H1 (cell line): ENCODE data around the gene ACSL6. TPM values are rescaled to one million over a fixed set of nuclear protein-coding genes. Genes with fewer than 3 reads are reported as not detected.
A peak's percentile ranks its signal among the peaks of the same experiment; 100 is the strongest.

Source experiments
- CTCF ChIA-PET: fragments of 300-600 bp; sonication (Branson Sonifier 250); formaldehyde crosslinking; loops from one replicate; lab custom pipeline; 2021; ENCODE audit not compliant: partially characterized antibody; lab: Charles Lee
- POLR2A ChIA-PET: fragments of 300-600 bp; sonication (Branson Sonifier 250); formaldehyde crosslinking; loops from one replicate; lab custom pipeline; 2021; ENCODE audit warnings: inconsistent platforms; ENCODE audit not compliant: partially characterized antibody; lab: Charles Lee
- DNase-seq, 2 experiments: peaks; one replicate each; pipeline versions ENCODE4 v3.0.0 to v3.0.0-alpha.2; 2010 to 2022; ENCODE audit warnings: low spot score in 2 of 2, low read depth in 1 of 2, mixed read lengths in 1 of 2
- FAIRE-seq: peaks from 2 replicates; lab custom pipeline; 2011; peaks lifted over from hg19 to GRCh38; lab: Jason Lieb, UNC
- H2AFZ ChIP-seq: 2 replicates; pipeline ENCODE4 v1.8.1; 2012; ENCODE audit warnings: low read length, inconsistent platforms
- H2AK5ac ChIP-seq: 2 replicates; pipeline ENCODE4 v1.6.1; 2013; ENCODE audit warnings: low read depth, low read length
- H2BK120ac ChIP-seq: replicated peaks from 2 replicates; pipeline ENCODE3; 2013; ENCODE audit warnings: low read depth, low read length, inconsistent platforms
- H2BK12ac ChIP-seq: 2 replicates; pipeline ENCODE4 v1.6.1; 2013; ENCODE audit warnings: low read depth, low read length
- H2BK15ac ChIP-seq: 2 replicates; pipeline ENCODE4 v1.6.1; 2013; ENCODE audit warnings: low read length
- H2BK20ac ChIP-seq: 2 replicates; pipeline ENCODE4 v1.6.1; 2013; ENCODE audit warnings: low read length
- H2BK5ac ChIP-seq: 2 replicates; pipeline ENCODE4 v1.6.1; 2013; ENCODE audit warnings: low read depth, low read length
- H3K14ac ChIP-seq: 2 replicates; pipeline ENCODE4 v1.6.1; 2013; ENCODE audit warnings: inconsistent platforms; ENCODE audit not compliant: insufficient read length
- H3K18ac ChIP-seq: 2 replicates; pipeline ENCODE4 v1.6.1; 2013; ENCODE audit warnings: low read length; ENCODE audit errors: extremely low read depth
- H3K23ac ChIP-seq: 2 replicates; pipeline ENCODE4 v1.6.1; 2013; ENCODE audit warnings: inconsistent platforms; ENCODE audit not compliant: insufficient read length
- H3K23me2 ChIP-seq: 2 replicates; pipeline ENCODE4 v1.6.1; 2013; ENCODE audit warnings: low read depth, low read length
- H3K27ac ChIP-seq: 2 replicates; pipeline ENCODE4 v1.6.1; 2011; ENCODE audit warnings: low read depth, low read length, inconsistent platforms
- H3K27me3 ChIP-seq, 4 experiments: replicated peaks in 1 of 4; 1 replicate in 1 of 4; 2 replicates in 3 of 4; pipeline versions ENCODE4 v1.6.1 to v1.8.1; 2011 to 2013; ENCODE audit warnings: low read length in 3 of 4, mild to moderate bottlenecking in 3 of 4, inconsistent platforms in 2 of 4, mixed read lengths in 2 of 4, moderate library complexity in 1 of 4; ENCODE audit not compliant: control insufficient read depth in 3 of 4, insufficient read depth in 3 of 4; ENCODE audit errors: extremely low read depth in 1 of 4
- H3K36me3 ChIP-seq, 4 experiments: 2 replicates each; pipeline versions ENCODE4 v1.6.1 to v1.8.1; 2011 to 2013; ENCODE audit warnings: mild to moderate bottlenecking in 4 of 4, low read length in 3 of 4, moderate library complexity in 2 of 4, control low read depth in 1 of 4, inconsistent platforms in 1 of 4; ENCODE audit not compliant: insufficient read depth in 4 of 4, control insufficient read depth in 2 of 4
- H3K4ac ChIP-seq: replicated peaks from 2 replicates; pipeline ENCODE3; 2013; ENCODE audit warnings: low read length, low read depth, mixed read lengths, inconsistent platforms; ENCODE audit not compliant: insufficient read length
- H3K4me1 ChIP-seq, 4 experiments: replicated peaks in 1 of 4; 1 replicate in 1 of 4; 2 replicates in 3 of 4; pipeline versions ENCODE4 v1.6.1 to v1.8.1; 2011 to 2013; ENCODE audit warnings: low read length in 3 of 4, inconsistent platforms in 2 of 4, mixed read lengths in 1 of 4; ENCODE audit not compliant: insufficient read depth in 4 of 4, control insufficient read depth in 3 of 4
- H3K4me2 ChIP-seq, 2 experiments: 2 replicates each; pipeline versions ENCODE4 v1.6.1 to v1.8.1; 2011 to 2013; ENCODE audit warnings: low read depth in 2 of 2, low read length in 2 of 2, control low read depth in 1 of 2, inconsistent platforms in 1 of 2, mild to moderate bottlenecking in 1 of 2; ENCODE audit not compliant: insufficient read depth in 1 of 2
- H3K4me3 ChIP-seq, 4 experiments: fragments of 200-600, 300-600 bp in 1 of 4; sonication (generic), shearing (Covaris generic), sonication (Bioruptor Twin) in 1 of 4; 2 replicates each; pipeline versions ENCODE4 v1.5.1 to v1.8.1; 2011 to 2016; ENCODE audit warnings: low read length in 4 of 4, low read depth in 3 of 4, control low read depth in 2 of 4, inconsistent platforms in 2 of 4, mild to moderate bottlenecking in 2 of 4, mixed read lengths in 1 of 4, moderate library complexity in 1 of 4; ENCODE audit not compliant: insufficient read depth in 2 of 4; ENCODE audit errors: extremely low read depth in 1 of 4
- H3K56ac ChIP-seq: replicated peaks from 2 replicates; pipeline ENCODE3; 2013; ENCODE audit warnings: low read depth, mild to moderate bottlenecking, mixed read lengths, low read length, inconsistent platforms; ENCODE audit not compliant: insufficient read length
- H3K79me1 ChIP-seq: 2 replicates; pipeline ENCODE4 v1.6.1; 2013; ENCODE audit warnings: low read depth, low read length, control low read depth
- H3K79me2 ChIP-seq, 2 experiments: 2 replicates each; pipeline versions ENCODE4 v1.6.1 to v1.8.1; 2012 to 2013; ENCODE audit warnings: low read length in 2 of 2, mild to moderate bottlenecking in 2 of 2, inconsistent platforms in 1 of 2; ENCODE audit not compliant: insufficient read depth in 2 of 2, control insufficient read depth in 1 of 2
- H3K9ac ChIP-seq, 4 experiments: replicated peaks in 1 of 4; 1 replicate in 1 of 4; 2 replicates in 3 of 4; pipeline versions ENCODE4 v1.6.1 to v1.8.1; 2011 to 2013; ENCODE audit warnings: low read depth in 3 of 4, low read length in 3 of 4, control low read depth in 2 of 4, mild to moderate bottlenecking in 2 of 4, moderate library complexity in 2 of 4, inconsistent platforms in 1 of 4; ENCODE audit errors: extremely low read depth in 1 of 4
- H3K9me3 ChIP-seq, 2 experiments: 2 replicates each; pipeline versions ENCODE4 v1.6.1 to v1.8.1; 2012 to 2013; ENCODE audit warnings: mild to moderate bottlenecking in 2 of 2, moderate library complexity in 2 of 2, control low read depth in 1 of 2, inconsistent platforms in 1 of 2, low read depth in 1 of 2, low read length in 1 of 2, mixed read lengths in 1 of 2; ENCODE audit not compliant: insufficient read depth in 2 of 2
- H4K20me1 ChIP-seq, 2 experiments: replicated peaks in 1 of 2; 2 replicates each; pipeline versions ENCODE3 to v1.8.1; 2011 to 2013; ENCODE audit warnings: inconsistent platforms in 2 of 2, low read length in 2 of 2, mild to moderate bottlenecking in 1 of 2; ENCODE audit not compliant: insufficient read depth in 2 of 2, control insufficient read depth in 1 of 2
- H4K5ac ChIP-seq: 2 replicates; pipeline ENCODE4 v1.6.1; 2013; ENCODE audit warnings: low read length, low read depth, mixed read lengths, inconsistent platforms; ENCODE audit not compliant: insufficient read length
- H4K8ac ChIP-seq: 2 replicates; pipeline ENCODE4 v1.8.0; 2013; ENCODE audit warnings: mild to moderate bottlenecking, moderate library complexity, low read length, inconsistent platforms; ENCODE audit not compliant: insufficient read depth; ENCODE audit errors: extremely low read depth
- H4K91ac ChIP-seq: replicated peaks from 2 replicates; pipeline ENCODE3; 2013; ENCODE audit warnings: low read length, mixed read lengths, inconsistent platforms; ENCODE audit not compliant: insufficient read length
- JUN ChIP-seq: IDR thresholded peaks from 2 replicates; pipeline ENCODE4 v1.6.1; 2011; ENCODE audit warnings: low read depth, mild to moderate bottlenecking, improper control_type of control experiment, low read length
- KDM1A ChIP-seq: fragments of 200-600, 300-600 bp; sonication (generic); IDR thresholded peaks from 2 replicates; pipeline ENCODE4 v1.7.1; 2016; ENCODE audit warnings: mild to moderate bottlenecking, low read length, borderline replicate concordance
- MAX ChIP-seq: IDR thresholded peaks from 2 replicates; pipeline ENCODE4 v1.6.1; 2012; ENCODE audit warnings: inconsistent platforms
- RAD21 ChIP-seq, 2 experiments: IDR thresholded peaks in 1 of 2; conservative IDR thresholded peaks in 1 of 2; 2 replicates each; pipeline ENCODE4 v1.6.1; 2011; ENCODE audit warnings: low read depth in 2 of 2, low read length in 2 of 2, improper control_type of control experiment in 1 of 2, inconsistent platforms in 1 of 2, mild to moderate bottlenecking in 1 of 2, moderate library complexity in 1 of 2
- RNF2 ChIP-seq: fragments of 200-900, 300-1000 bp; sonication (generic); IDR thresholded peaks from 2 replicates; pipeline ENCODE4 v1.7.1; 2016; ENCODE audit warnings: borderline replicate concordance, low read depth, mild to moderate bottlenecking, antibody characterized with exemption, low read length; ENCODE audit not compliant: poor library complexity, severe bottlenecking; ENCODE audit errors: missing control alignments
- RXRA ChIP-seq: IDR thresholded peaks from 2 replicates; pipeline ENCODE4 v1.6.1; 2011; ENCODE audit warnings: low read depth, mild to moderate bottlenecking, low read length, moderate library complexity; ENCODE audit not compliant: insufficient read depth
- SAP30 ChIP-seq: fragments of 300-600 bp; sonication (generic); IDR thresholded peaks from 2 replicates; pipeline ENCODE4 v1.7.1; 2012; ENCODE audit warnings: low read length, moderate library complexity, mild to moderate bottlenecking, inconsistent platforms; ENCODE audit not compliant: insufficient read depth, insufficient replicate concordance
- SIN3A ChIP-seq, 2 experiments: IDR thresholded peaks in 1 of 2; conservative IDR thresholded peaks in 1 of 2; 2 replicates each; pipeline ENCODE4 v1.6.1; 2011 to 2012; ENCODE audit warnings: low read length in 2 of 2, improper control_type of control experiment in 1 of 2, low read depth in 1 of 2, mild to moderate bottlenecking in 1 of 2
- TCF12 ChIP-seq: IDR thresholded peaks from 2 replicates; pipeline ENCODE4 v1.6.1; 2011; ENCODE audit warnings: low read depth, mild to moderate bottlenecking, low read length
- TEAD4 ChIP-seq: IDR thresholded peaks from 2 replicates; pipeline ENCODE4 v1.6.1; 2012; ENCODE audit warnings: low read depth, low read length, inconsistent platforms, mixed read lengths
- WGBS, 2 experiments: shearing (Covaris generic) in 1 of 2; methylation state at CpG; one replicate each; pipeline versions ENCODE4 v1.1.6 to v1.1.7; 2013 to 2015; ENCODE audit warnings: low lambda C conversion rate in 2 of 2, mixed read lengths in 2 of 2, inconsistent platforms in 1 of 2, low coverage in 1 of 2, missing lambda C conversion rate in 1 of 2; ENCODE audit not compliant: insufficient replicate concordance in 2 of 2, insufficient coverage in 1 of 2, insufficient read length in 1 of 2; ENCODE audit errors: extremely low coverage in 1 of 2, missing lambda C conversion rate in 1 of 2; 5-methylcytosine and 5-hydroxymethylcytosine counted together
- polyA plus RNA-seq, 7 experiments: library from polyadenylated mRNA; depleted of rRNA in 3 of 7; stranded (reverse) in 5 of 7; unstranded in 2 of 7; fragments of >200 nt in 5 of 7; fragments of 200-250 nt in 2 of 7; gene quantifications; 1 replicate in 5 of 7; 2 replicates in 1 of 7; 4 replicates in 1 of 7; pipeline versions ENCODE4 v1.2.1 to v1.2.3, GENCODE V29; 2011 to 2013; ENCODE audit warnings: missing spikeins in 2 of 7, mixed read lengths in 2 of 7
- total RNA-seq: library from RNA; stranded (reverse); fragmentation: NEBNext Ultra II Directional; extraction: Animal tissue kit (Norgen Biotek cat#: 25700); gene quantifications from 2 replicates; pipeline ENCODE4 v1.2.1, GENCODE V29; 2021

Gene ACSL6
- total and polyA plus RNA-seq, 2 of the 8 experiments (the other 6 are each of a cell fraction or from before 2014, with no cell fraction given) = 2.3 to 2.4 TPM

GRCh38 chr5:132012371-132013005, 1.0 kb upstream of the ACSL6 start:
- no peak for FAIRE-seq
- H3K4ac ChIP-seq = no peak overlapping the region

More at GRCh38 chr5:132012371-132013005, 1.0 kb upstream of the ACSL6 start:
- Histone ChIP-seq H3K14ac (no peak overlapping the region), H3K79me1 (no peaks in the 10 kb centered on the region; the same call in 1 of the 2 replicates), H3K79me2 (no peaks in the 10 kb centered on the region), H3K27ac (no peak overlapping the region), H3K4me2 (peak overlapping the region; percentile 89 to 99), H2AFZ (no peak overlapping the region), H2BK12ac (no peak overlapping the region), H4K5ac (no peak overlapping the region), H4K91ac (no peak overlapping the region), H4K8ac (no peak overlapping the region; the same call in 1 of the 2 replicates), H3K4me3 (peak overlapping the region; percentile 49 to 70 (median 66); a peak in 6 of 8 replicates), H3K27me3 (peaks cover 5 to 23% (median 18%) of the 10 kb centered on the region in 4 experiments), H2BK5ac (no peak overlapping the region), H3K4me1 (peaks cover 0 to 20% (median 7%) of the 10 kb centered on the region in 4 experiments; a peak in 6 of 7 replicates), H3K9me3 (no peaks in the 10 kb centered on the region), H3K56ac (no peak overlapping the region), H3K36me3 (no peaks in the 10 kb centered on the region), H3K23ac (no peak overlapping the region), H4K20me1 (peaks cover 4 to 11% of the 10 kb centered on the region in 2 experiments), H3K18ac (no peak overlapping the region), H3K9ac (no peak overlapping the region), H2BK120ac (no peak overlapping the region), H3K23me2 (peaks cover 12% of the 10 kb centered on the region; the same call in 1 of the 2 replicates), H2BK20ac (no peak overlapping the region), H2BK15ac (no peak overlapping the region), H2AK5ac (no peak overlapping the region)
- peak in 1 of 2 experiments; percentile 88 for DNase-seq
- WGBS, 2 experiments = 54% methylated on average over 7 of the region's 7 CpGs; no CpG with 5 or more reads in 1 of the 2 experiments
- CTCF ChIA-PET = interaction anchor here (1.0 to 2.1 kb wide), 5 partner anchors 11 to 494 kb away, joined by 3 to 18 read pairs (median 3); no protein-coding TSS in a partner anchor
- peak; percentile 86 for TF ChIP-seq SAP30
- TF ChIP-seq KDM1A = no peak
- no peak for TF ChIP-seq TCF12
- peak; percentile 90 to 92 for TF ChIP-seq SIN3A (conservative IDR thresholded peaks at IDR 0.05 in 1 of 2, IDR thresholded peaks at IDR 0.05 in 1 of 2; ENCODE audit: low read depth in 1 of 2, low read length in 2 of 2)
- no peak for TF ChIP-seq RXRA
- TF ChIP-seq MAX = 0 out of 2 replicates have a peak, but pooled peaks have one; percentile 51
- no peak for TF ChIP-seq RNF2
- TF ChIP-seq JUN = no peak
- no peak for TF ChIP-seq TEAD4
- TF ChIP-seq RAD21 (IDR thresholded peaks at IDR 0.05 in 1 of 2, conservative IDR thresholded peaks at IDR 0.05 in 1 of 2; ENCODE audit: low read depth in 2 of 2, low read length in 2 of 2) = peak in 1 of 2 experiments; percentile 12; a peak in 1 of 4 replicates
- POLR2A ChIA-PET = interaction anchor here (1.2 kb wide), 1 partner anchor 281 kb away, joined by 3 read pairs; no protein-coding TSS in a partner anchor
